NCI-H524 (cell line): ENCODE measurements around the gene CD200R1L.
A peak's percentile ranks its signal among the peaks of the same experiment; 100 is the strongest.

Source experiments
- DNase-seq, 2 experiments: peaks; one replicate each; lab custom pipeline; 2025; lab: John Stamatoyannopoulos, UW

Gene CD200R1L

GRCh38 chr3:112818289-112818688, 28.4 kb downstream of the CD200R1L start:
- DNase-seq: no peak

- DNase-seq: no peak
Measured at GRCh38 chr3:112817797-112818196, 28.9 kb downstream of the CD200R1L start.

- no peak for DNase-seq
Measured at GRCh38 chr3:112817271-112817670, 29.4 kb downstream of the CD200R1L start.

DNA sequence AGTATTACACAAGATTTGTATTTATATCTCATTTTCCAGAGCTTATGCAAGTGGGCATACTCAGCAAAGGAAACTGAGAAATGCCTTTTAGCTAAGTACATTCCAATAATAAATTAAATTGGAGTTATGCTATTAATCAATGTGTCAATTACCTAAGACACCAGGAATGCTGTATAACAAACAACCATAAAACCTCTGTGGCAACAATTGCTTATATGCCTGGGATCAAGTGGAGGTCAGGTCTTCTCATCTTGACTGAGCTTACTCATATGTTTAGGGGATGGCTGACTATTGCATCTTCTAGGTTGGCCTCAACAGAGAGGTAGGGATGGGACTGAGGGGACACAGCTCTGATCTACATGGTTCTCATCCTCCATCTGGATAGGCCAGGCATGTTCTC, 30.7 kb downstream of the CD200R1L start:
- no peak for DNase-seq

GRCh38 chr3:112814266-112814665, 32.4 kb downstream of the CD200R1L start:
- peak in 1 of 2 experiments; percentile 47 for DNase-seq

GRCh38 chr3:112813723-112814171, 32.9 kb downstream of the CD200R1L start:
- peak; percentile 23 to 76 for DNase-seq

GRCh38 chr3:112813016-112813415, 33.6 kb downstream of the CD200R1L start:
- no peak for DNase-seq

DNA sequence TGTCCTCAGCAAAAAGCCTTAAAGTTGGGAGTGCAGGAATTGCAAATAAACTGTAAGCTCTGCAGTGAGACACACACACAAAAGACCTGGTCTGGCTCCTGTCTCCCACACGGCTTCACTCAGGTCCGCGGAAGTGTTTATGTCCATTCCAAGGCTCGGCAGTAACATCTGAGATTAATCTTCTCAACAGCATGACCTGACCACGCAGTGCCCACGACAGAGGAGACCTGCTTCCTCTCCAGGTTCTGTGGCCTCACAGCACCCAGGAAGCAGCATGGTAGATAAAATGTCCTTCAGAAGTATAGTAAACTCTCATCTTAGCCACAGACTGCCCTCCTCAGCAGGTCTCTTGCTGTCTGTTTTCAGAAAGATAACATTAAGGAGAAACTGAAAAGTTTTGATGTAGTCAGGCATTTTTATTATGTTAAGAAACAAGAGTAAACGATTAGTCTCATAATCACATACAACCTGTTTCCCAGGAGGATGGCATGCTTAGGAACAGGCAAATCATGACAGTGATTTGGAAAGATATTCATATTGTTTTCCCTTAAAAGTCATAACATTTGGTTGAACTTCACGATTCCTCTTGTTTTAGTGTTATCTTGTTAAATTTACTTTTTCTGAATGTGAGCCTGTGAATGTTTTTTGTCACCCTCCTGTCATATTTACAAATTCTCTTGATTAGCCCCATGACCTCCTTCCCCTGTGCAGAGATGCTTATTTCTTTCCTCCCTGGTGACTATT, 34.6 kb downstream of the CD200R1L start:
- DNase-seq: no peak

DNA sequence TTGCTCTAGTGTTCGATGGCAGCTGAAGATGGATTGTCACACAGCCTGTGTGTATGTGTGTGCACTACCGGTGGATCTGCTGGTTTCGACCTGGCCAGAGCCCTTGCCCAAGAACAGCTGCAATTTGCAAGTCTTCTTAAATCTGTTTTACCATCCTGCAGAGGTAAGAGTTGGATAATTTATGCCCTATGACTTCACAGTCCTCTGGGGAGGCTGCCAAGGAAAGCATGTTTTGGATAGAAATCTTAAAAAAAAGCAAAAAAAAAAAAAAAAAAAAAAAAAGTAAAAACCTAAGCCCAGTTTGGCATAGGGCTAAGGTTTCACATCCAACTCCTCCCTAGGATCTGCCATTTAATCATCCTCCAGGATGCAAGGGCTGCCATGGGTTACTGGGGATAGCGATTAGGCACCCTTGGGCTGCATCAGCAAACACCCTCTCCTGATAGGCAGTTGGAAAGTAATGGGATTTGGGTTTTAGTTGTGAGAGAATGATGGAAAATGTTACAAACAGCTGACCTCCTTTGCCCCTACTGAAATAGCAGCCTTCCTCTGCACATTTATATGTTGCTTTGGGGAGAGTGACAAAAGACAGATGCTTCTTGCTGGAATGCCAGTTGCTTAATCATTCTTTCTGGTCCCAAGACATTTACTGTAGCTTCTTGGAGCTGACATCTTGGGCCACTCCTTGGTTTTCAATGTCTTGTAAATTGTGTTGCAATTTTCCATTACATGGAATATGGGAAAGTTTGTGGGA, 35.4 kb downstream of the CD200R1L start:
- DNase-seq: no peak

DNA sequence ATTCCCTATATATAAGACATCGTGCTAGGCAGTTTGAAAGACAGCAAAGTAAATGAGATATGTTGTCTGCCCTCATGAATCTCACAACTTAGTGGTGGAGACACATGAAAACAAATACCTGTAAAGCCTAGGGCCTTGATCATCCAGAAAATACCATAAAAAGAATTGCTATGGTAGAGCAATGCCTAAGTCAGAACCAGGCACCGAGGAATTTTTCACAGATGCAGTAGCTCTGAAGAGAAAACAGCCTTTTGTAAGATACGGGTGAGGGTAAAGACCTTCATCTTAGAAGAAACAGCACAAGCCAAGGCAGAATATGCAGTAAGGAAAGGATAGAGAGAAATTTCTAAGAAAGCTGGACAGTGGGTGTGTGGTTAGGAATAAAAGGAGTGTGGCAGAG, 36.1 kb downstream of the CD200R1L start:
- DNase-seq: no peak

DNA sequence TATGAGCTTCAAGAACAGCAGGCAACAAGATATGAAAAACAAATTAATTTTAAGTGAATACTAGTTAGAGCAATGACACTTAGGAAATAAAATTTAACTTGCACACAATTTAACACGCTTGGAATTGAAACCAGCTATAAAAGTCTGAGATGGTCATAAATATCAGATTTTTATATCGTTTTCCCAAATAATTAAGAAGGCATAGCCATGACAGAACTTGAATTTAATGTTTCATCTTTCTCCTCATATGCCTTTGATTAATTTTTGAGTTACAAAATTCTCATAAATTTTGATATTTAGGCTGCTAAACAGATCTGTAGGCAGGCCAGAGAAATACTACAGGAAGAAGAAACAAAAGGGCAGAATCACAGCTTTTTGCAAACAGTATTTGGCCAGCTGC, 38.5 kb downstream of the CD200R1L start:
- DNase-seq: no peak

DNA sequence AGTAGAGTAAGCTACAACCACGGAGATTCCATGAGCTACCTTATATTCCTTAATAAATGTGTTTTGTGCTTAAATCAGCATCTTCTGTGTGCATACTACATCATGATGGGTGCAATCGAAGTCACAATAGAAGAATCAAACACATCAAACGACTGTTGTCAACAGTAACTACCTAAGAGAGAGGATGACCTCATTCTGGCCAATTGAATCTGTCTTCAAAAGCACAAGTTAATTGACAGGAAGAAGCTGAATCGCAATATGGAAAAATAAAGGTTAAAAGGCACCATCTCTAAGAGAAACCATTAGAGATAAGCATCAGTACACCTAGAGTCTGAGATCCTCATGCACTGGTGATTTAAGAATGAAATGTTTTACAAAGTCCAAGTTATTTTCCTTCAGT, 39.0 kb downstream of the CD200R1L start:
- DNase-seq: no peak

- no peak for DNase-seq
Measured at GRCh38 chr3:112806903-112807302, 39.8 kb downstream of the CD200R1L start.

- DNase-seq: no peak
Measured at GRCh38 chr3:112805126-112805525, 41.5 kb downstream of the CD200R1L start.

DNA sequence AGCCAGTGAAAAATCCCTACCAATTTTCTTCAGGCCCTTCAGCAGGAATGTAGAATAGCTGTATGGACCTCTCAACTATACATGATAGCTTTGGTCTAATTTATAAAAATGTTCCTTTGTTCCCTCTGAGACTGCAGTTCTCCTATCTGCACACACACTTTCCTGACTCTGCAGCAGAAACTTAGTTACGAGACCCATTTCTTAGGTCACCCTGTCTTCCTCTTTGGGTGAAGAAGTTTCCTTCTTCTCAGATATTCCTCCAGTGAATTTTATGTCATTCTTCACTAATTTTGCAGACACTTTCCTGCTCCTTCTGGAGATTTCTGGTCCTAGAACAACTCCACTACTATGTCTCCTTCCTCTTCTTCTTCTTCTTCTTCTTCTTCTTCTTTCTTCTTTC, 42.6 kb downstream of the CD200R1L start:
- no peak for DNase-seq

- DNase-seq: no peak
Measured at GRCh38 chr3:112803467-112803866, 43.2 kb downstream of the CD200R1L start.

DNA sequence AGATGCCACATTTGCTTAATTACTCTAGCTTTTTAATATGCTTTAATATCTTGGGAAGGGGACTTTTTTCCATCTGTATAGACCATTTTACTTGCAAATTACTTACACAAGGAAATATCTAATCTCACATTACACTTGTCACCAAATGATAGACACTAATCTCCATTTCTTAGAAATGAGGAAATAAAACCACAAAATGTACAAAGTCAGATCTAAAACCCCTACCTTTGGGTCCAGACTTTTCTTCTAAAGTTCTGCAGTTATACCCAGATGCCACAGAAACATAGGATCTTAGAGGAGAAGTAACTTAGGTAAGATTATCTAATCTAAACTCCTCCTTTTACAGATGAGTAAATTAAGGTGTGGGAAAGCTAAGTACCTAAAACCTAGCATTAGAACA, 44.3 kb downstream of the CD200R1L start:
- DNase-seq: no peak

- DNase-seq: peak in 1 of 2 experiments; percentile 43
Measured at GRCh38 chr3:112799946-112800345, 46.7 kb downstream of the CD200R1L start.

GRCh38 chr3:112794622-112795172, 52.0 kb downstream of the CD200R1L start:
- no peak for DNase-seq

- DNase-seq: no peak
Measured at GRCh38 chr3:112793326-112794081, 53.2 kb downstream of the CD200R1L start.

GRCh38 chr3:112791736-112792135, 54.9 kb downstream of the CD200R1L start:
- no peak for DNase-seq

GRCh38 chr3:112789787-112790186, 56.9 kb downstream of the CD200R1L start:
- no peak for DNase-seq
